Measurements from ENCODE around the gene ARHGAP9. TPM values are rescaled to one million over a fixed set of nuclear protein-coding genes. Genes with fewer than 3 reads are reported as not detected.
"Not testable (repeated sequence)": the region's sequence is repeated elsewhere in the genome, so short reads cannot be mapped to it uniquely, and the experiment has no call there.

The ARHGAP9 gene
- total RNA-seq, 1 experiment from 2014 or later = not detected

- H3K4me3 ChIP-seq, DNase-seq, H3K27me3 ChIP-seq, H3K36me3 ChIP-seq, H3K9me3 ChIP-seq: not testable (repeated sequence)
Measured at GRCh38 chr12:57441393-57441792, 38.3 kb downstream of the ARHGAP9 start.

GRCh38 chr12:57439762-57440266 lies 39.9 kb downstream of the ARHGAP9 start:
- H3K9me3 ChIP-seq = 0 out of 2 replicates have a peak, but pooled peaks cover 2% of the 10 kb centered on the region
- DNase-seq = no peak

GRCh38 chr12:57438400-57438799 lies 41.3 kb downstream of the ARHGAP9 start:
- Histone ChIP-seq H3K36me3 (no peaks in the 10 kb centered on the region), H3K4me3 (no peak overlapping the region), H3K27me3 (no peaks in the 10 kb centered on the region), H3K9me3 (0 out of 2 replicates have a peak, but pooled peaks cover 2% of the 10 kb centered on the region)
- DNase-seq = no peak

More at GRCh38 chr12:57439762-57440266, 39.9 kb downstream of the ARHGAP9 start:
- no peaks in the 10 kb centered on the region for H3K27me3 ChIP-seq
- no peak overlapping the region for H3K4me3 ChIP-seq
- H3K36me3 ChIP-seq = no peaks in the 10 kb centered on the region

- H3K27me3 ChIP-seq = no peaks in the 10 kb centered on the region
- H3K4me3 ChIP-seq = no peak overlapping the region
- no peaks in the 10 kb centered on the region for H3K36me3 ChIP-seq
- no peak for DNase-seq
- no peaks in the 10 kb centered on the region for H3K9me3 ChIP-seq
Measured at GRCh38 chr12:57435293-57435692, 44.4 kb downstream of the ARHGAP9 start.

GRCh38 chr12:57434517-57435223 lies 45.0 kb downstream of the ARHGAP9 start, which contains the start of gene INHBC:
Gene INHBC (plus strand): TSS chr12:57434784. CDS start chr12:57434887, 103 bp downstream.
- DNase-seq = no peak
- Histone ChIP-seq H3K4me3 (no peak within 1 kb of the TSS), H3K27me3 (no peaks in the 10 kb centered on the region), H3K36me3 (no peaks in the 10 kb centered on the region), H3K9me3 (no peaks in the 10 kb centered on the region)

GRCh38 chr12:57433370-57433769 lies 46.3 kb downstream of the ARHGAP9 start:
- Histone ChIP-seq H3K36me3 (no peaks in the 10 kb centered on the region), H3K9me3 (no peaks in the 10 kb centered on the region), H3K27me3 (no peaks in the 10 kb centered on the region), H3K4me3 (no peak overlapping the region)
- DNase-seq = no peak

GRCh38 chr12:57431654-57432188 lies 47.9 kb downstream of the ARHGAP9 start:
- Histone ChIP-seq H3K36me3 (no peaks in the 10 kb centered on the region), H3K27me3 (no peaks in the 10 kb centered on the region), H3K9me3 (no peaks in the 10 kb centered on the region), H3K4me3 (peak overlapping the region; percentile 50)
- no peak for DNase-seq

GRCh38 chr12:57430931-57431566 lies 48.6 kb downstream of the ARHGAP9 start, which contains the start of gene R3HDM2:
Gene R3HDM2 (minus strand): TSS chr12:57431043. CDS start chr12:57310428, 120,615 bp downstream.
- Histone ChIP-seq H3K27me3 (no peaks in the 10 kb centered on the region), H3K4me3 (peak within 1 kb of the TSS; percentile 64), H3K36me3 (peaks cover 2% of the 10 kb centered on the region; the same call in 1 of the 2 replicates), H3K9me3 (no peaks in the 10 kb centered on the region)
- DNase-seq = peak; percentile 96

- Histone ChIP-seq H3K9me3 (no peaks in the 10 kb centered on the region), H3K36me3 (peaks cover 2% of the 10 kb centered on the region; the same call in 1 of the 2 replicates), H3K4me3 (peak overlapping the region; percentile 64), H3K27me3 (no peaks in the 10 kb centered on the region)
- DNase-seq = peak; percentile 75
Measured at GRCh38 chr12:57430112-57430930, 49.3 kb downstream of the ARHGAP9 start.

- Histone ChIP-seq H3K27me3 (no peaks in the 10 kb centered on the region), H3K36me3 (peaks cover 2% of the 10 kb centered on the region; the same call in 1 of the 2 replicates), H3K9me3 (no peaks in the 10 kb centered on the region), H3K4me3 (peak overlapping the region; percentile 64)
- no peak for DNase-seq
Measured at GRCh38 chr12:57429473-57430111, 50.1 kb downstream of the ARHGAP9 start.

- no peak for DNase-seq
- no peaks in the 10 kb centered on the region for H3K9me3 ChIP-seq
- H3K27me3 ChIP-seq = no peaks in the 10 kb centered on the region
- peaks cover 2% of the 10 kb centered on the region; the same call in 1 of the 2 replicates for H3K36me3 ChIP-seq
- no peak overlapping the region for H3K4me3 ChIP-seq
Measured at GRCh38 chr12:57428965-57429364, 50.7 kb downstream of the ARHGAP9 start.

GRCh38 chr12:57426948-57427347 lies 52.7 kb downstream of the ARHGAP9 start:
- peaks cover 13% of the 10 kb centered on the region for H3K36me3 ChIP-seq
- not testable (repeated sequence) for DNase-seq, H3K27me3 ChIP-seq, H3K4me3 ChIP-seq, H3K9me3 ChIP-seq

Other genes with a start within 250 kb of the ARHGAP9 start
- 0.86 TPM in 1 of 2 replicates, not detected in the other for gene STAC3, start 228.7 kb downstream of the ARHGAP9 start, total RNA-seq (2014; rRNA removed; shearing (Covaris generic); ENCODE audit: low replicate concordance)
- 8.2 and 8.7 TPM in 2 replicates for gene R3HDM2, start 48.8 kb downstream of the ARHGAP9 start, total RNA-seq (2014; rRNA removed; shearing (Covaris generic); ENCODE audit: low replicate concordance)
- not detected in 2 replicates for gene INHBC, start 45.1 kb downstream of the ARHGAP9 start, total RNA-seq (2014; rRNA removed; shearing (Covaris generic); ENCODE audit: low replicate concordance)
- 3.5 and 7.4 TPM in 2 replicates for gene INHBE, start 24.6 kb downstream of the ARHGAP9 start, total RNA-seq (2014; rRNA removed; shearing (Covaris generic); ENCODE audit: low replicate concordance)
- gene GLI1, start 20.1 kb downstream of the ARHGAP9 start, total RNA-seq (2014; rRNA removed; shearing (Covaris generic); ENCODE audit: low replicate concordance) = 0.03 TPM in 1 of 2 replicates, not detected in the other
- gene MARS1, start 8.2 kb upstream of the ARHGAP9 start, total RNA-seq (2014; rRNA removed; shearing (Covaris generic); ENCODE audit: low replicate concordance) = 245 and 285 TPM in 2 replicates
- 9.9 and 17.1 TPM in 2 replicates for gene DDIT3, start 40.6 kb upstream of the ARHGAP9 start, total RNA-seq (2014; rRNA removed; shearing (Covaris generic); ENCODE audit: low replicate concordance)
- gene MBD6, start 43.0 kb upstream of the ARHGAP9 start, total RNA-seq (2014; rRNA removed; shearing (Covaris generic); ENCODE audit: low replicate concordance) = 0.07 and 3.0 TPM in 2 replicates
- 158 and 249 TPM in 2 replicates for gene DCTN2, start 67.3 kb upstream of the ARHGAP9 start, total RNA-seq (2014; rRNA removed; shearing (Covaris generic); ENCODE audit: low replicate concordance)
- not detected in 2 replicates for gene KIF5A, start 70.2 kb upstream of the ARHGAP9 start, total RNA-seq (2014; rRNA removed; shearing (Covaris generic); ENCODE audit: low replicate concordance)
- gene PIP4K2C, start 111.3 kb upstream of the ARHGAP9 start, total RNA-seq (2014; rRNA removed; shearing (Covaris generic); ENCODE audit: low replicate concordance) = 16.3 and 98.3 TPM in 2 replicates
- 0.20 and 0.52 TPM in 2 replicates for gene DTX3, start 125.0 kb upstream of the ARHGAP9 start, total RNA-seq (2014; rRNA removed; shearing (Covaris generic); ENCODE audit: low replicate concordance)
- 17.0 and 17.4 TPM in 2 replicates for gene ARHGEF25, start 131.6 kb upstream of the ARHGAP9 start, total RNA-seq (2014; rRNA removed; shearing (Covaris generic); ENCODE audit: low replicate concordance)
- gene B4GALNT1, start 153.3 kb upstream of the ARHGAP9 start, total RNA-seq (2014; rRNA removed; shearing (Covaris generic); ENCODE audit: low replicate concordance) = 8.9 and 13.9 TPM in 2 replicates
- gene OS9, start 214.3 kb upstream of the ARHGAP9 start, total RNA-seq (2014; rRNA removed; shearing (Covaris generic); ENCODE audit: low replicate concordance) = 139 and 347 TPM in 2 replicates